Activated CD8-positive, alpha-beta memory T cell treated with anti-CD3 and anti-CD28 coated beads for 1 hour (primary cell): ENCODE results near the gene PHF12.

Experiments
- DNase-seq, 2 donors: peaks; one replicate each; pipeline ENCODE4 v3.0.0-alpha.2; 2020; ENCODE audit warnings: low read depth in 1 of 2; ENCODE audit errors: extremely low read depth in 1 of 2

PHF12 gene

DNA sequence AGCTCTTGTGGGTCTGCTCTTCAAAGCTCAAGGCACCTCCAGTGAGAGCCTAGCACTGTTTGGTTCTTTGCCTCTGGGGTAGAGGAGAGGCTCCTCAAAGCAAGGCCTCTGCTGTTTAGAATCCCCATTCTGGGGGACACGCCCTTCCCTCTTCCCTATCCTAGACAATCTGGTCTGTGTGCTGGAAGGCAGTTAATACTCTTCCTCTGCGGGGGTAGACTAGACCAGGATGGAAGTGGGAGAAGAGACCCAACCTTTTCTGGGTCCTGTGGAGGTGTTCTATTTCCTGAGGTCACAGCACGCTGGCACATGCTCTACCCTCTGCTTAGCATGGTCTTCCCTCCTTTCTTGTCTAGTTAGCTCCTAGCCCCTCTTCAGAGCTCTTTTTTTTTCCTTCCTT, 88.8 kb downstream of the PHF12 start:
- no peak for DNase-seq

DNA sequence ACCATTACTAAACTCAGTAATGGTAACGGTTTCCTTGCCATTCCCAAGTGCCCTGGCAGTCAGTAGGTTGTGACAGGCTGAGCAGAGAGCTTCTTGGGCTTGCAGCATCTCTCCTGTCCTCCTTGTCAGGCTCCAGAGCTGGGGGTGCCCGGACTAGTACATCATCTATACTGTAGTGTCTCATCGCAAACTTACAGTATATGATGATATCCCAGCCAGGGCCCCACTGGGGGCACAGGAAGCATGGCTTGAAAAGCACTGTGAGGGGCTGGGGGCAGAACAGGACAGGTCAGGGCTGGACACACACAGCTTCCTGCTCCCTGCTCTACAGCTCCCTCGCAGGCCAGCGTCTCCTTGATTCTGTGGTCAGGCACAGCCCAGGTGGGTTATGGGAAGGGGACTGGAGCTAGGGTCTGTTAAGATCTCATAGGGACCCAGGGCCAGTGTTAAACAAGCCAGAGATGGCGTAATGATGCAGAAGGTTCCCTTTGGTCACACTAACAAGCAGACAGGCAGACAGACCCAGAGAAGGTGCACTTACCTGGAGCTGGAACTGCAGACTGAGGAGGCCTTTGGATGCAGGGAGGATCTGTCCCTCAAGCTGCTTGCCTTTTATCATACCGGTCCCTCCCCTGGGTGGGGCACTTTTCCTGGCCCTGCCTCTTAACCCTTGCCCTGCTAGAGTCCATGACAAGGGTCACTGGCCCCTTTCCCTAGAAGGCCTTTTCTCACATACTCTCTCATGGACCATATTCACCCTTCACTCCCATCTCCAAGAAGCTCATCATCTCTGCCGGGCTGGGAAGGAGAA, 89.7 kb downstream of the PHF12 start:
- DNase-seq: no peak

DNA sequence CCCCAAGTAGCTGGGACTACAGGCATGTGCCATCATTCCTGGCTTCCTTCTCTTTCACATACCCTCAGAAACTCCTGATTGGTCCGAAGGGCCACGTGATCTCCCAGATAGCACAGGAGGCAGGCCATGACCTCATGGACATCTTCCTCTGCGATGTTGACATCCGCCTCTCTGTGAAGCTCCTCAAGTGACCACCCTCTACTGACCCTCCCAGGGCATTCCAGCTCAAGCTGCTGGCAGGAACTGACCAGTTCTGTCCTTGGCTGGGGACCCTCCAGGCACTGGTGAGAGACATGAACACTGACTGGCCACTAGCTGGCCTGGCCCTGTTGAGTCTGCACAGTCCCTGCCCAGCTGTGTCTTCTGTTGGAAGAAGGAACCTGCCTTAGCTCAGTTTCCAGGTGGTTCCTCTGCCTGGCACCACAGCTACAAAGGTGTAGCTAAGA, 90.9 kb downstream of the PHF12 start:
- DNase-seq: no peak

DNA sequence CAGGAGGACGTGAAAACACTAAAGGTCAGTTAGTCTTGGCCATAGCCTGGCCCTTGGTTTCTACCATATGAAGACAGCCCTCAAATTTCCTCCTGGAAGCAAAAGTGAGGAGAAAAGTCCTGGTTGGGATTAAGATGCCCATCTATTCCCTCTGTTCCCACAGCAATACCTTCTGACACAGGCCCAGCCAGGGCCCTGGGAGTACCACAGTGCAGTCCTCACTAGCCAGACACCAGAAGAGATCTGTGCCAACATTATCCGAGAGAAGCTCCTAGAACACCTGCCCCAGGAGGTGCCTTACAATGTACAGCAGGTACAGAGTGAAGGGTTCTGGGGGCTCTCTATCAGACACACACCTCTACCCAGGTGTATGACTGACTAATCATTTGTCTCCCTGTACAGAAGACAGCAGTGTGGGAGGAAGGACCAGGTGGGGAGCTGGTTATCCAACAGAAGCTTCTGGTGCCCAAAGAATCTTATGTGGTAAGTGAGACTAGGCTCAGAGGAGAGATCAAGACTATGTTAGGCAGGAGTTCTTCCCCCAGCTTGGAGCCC, 92.4 kb downstream of the PHF12 start:
- no peak for DNase-seq

DNA sequence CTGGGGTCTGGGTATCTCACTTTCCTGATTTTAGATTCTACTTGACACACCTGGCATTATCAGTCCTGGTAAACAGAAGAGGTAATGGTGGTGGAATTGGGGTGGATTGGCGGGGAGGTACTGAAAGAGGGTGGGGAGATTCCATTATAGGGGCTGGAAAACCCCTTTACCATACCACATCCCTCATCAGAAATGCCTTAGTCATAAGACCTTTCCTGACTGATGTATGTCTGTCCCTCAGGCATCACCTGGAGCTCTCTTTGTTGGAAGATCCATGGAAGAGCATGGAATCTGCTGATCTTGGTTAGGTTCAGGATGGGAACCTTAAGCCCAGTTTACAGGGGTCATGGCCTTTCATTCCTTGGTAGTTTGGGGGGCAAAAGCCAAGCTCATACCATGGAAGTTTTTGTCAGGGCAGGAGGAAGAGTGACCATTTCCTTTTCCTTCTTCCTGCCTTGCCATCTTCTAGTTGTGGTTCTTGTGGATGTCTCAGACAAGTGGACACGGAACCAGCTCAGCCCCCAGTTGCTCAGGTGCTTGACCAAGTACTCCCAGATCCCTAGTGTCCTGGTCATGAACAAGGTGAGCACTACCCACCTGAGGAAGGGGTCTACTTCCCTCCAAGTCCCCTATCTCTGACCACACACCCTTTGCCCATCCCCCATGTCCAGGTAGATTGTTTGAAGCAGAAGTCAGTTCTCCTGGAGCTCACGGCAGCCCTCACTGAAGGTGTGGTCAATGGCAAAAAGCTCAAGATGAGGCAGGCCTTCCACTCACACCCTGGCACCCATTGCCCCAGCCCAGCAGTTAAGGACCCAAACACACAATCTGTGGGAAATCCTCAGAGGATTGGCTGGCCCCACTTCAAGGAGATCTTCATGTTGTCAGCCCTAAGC, 93.2 kb downstream of the PHF12 start:
- no peak for DNase-seq

DNA sequence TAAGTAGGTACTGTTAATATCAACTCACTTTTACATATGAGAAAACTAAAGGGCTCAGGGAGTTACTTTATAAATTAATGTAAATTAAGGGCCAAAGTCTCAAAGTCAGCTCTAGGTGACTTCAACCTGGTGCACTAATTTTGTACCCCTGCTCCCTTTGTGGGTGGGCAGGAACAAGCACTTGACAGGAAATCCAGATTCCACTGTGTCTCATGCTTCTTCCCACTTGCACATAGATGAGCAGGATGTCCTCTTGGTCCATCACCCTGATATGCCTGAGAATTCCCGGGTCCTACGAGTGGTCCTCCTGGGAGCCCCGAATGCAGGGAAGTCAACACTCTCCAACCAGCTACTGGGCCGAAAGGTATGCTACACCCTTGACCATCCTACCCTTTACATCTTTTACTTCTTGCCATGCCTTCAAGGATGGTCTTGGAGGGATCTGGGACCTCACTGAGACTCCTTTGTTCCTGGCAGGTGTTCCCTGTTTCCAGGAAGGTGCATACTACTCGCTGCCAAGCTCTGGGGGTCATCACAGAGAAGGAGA, 95.2 kb downstream of the PHF12 start:
- no peak for DNase-seq

DNA sequence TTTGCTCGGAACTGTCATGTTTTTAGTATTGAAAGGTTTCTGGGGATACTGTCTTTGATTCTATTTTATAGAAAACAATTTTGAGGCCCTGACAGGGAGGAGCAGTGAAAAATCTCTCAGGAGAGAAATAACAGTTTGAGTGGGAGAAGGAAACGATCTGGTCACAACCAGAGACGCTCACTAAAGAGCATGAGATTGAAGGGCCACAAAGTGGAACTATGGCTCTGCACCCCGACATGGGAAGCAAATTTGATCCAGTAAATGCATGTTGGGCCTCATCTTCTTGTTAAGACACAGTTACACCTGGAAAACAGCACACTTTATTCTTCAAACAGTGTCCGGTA, 96.0 kb downstream of the PHF12 start:
- DNase-seq: no peak
